ENCODE data around the gene TRAPPC6A.

GRCh38 chr19:45179892-45180370, 1.9 kb upstream of the TRAPPC6A start:
- TF ChIP-seq CTCF (conservative IDR thresholded peaks at IDR 0.05; ENCODE audit: low read depth, low read length) (no peak), MXI1 (IDR thresholded peaks at IDR 0.05; ENCODE audit: borderline replicate concordance, low read depth, low read length) (no peak), POLR2A (IDR thresholded peaks at IDR 0.05; ENCODE audit: low read depth, low read length) (no peak), RAD21 (IDR thresholded peaks at IDR 0.05; ENCODE audit: low read length) (no peak), NFE2L2 (IDR thresholded peaks at IDR 0.05; ENCODE audit: low read depth, low read length) (no peak), RCOR1 (IDR thresholded peaks at IDR 0.05; ENCODE audit: insufficient replicate concordance, low read length) (no peak), ELK1 (IDR thresholded peaks at IDR 0.05; ENCODE audit: borderline replicate concordance, low read depth, low read length) (no peak)

Measured in IMR-90 (cell line).